ENCODE data around the gene UQCRH.

UQCRH gene

DNA sequence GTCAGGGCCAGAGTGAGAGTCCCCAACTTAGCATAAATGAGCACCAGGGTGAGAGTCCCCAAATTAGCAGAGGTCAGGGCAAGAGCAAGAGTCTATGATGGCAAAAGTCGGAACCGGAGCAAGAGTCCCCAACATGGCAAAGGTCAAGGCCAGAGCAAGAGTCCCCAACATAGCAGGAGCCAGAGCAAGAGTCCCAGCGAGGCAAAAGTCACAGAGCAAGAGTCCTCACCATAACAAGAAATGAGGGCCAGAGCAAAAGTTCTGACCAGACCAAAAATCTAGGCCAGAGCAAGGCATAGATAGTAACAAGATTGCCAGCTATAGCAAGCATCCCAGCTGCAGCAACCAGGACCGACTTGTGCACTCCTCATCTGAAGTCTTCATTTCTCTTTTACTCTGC, 40.2 kb downstream of the UQCRH start:
- no peak overlapping the region for H3K4me3 ChIP-seq (ENCODE audit: low read length in 2 of 2)
- DNase-seq (ENCODE audit: low spot score) = no peak
- H3K4me2 ChIP-seq (ENCODE audit: insufficient read depth, low read length, poor library complexity, severe bottlenecking) = no peak overlapping the region
- no peak overlapping the region for H2AK5ac ChIP-seq (ENCODE audit: low read depth, low read length)
- H3K18ac ChIP-seq (ENCODE audit: low read length) = no peak overlapping the region
- no peak overlapping the region for H4K8ac ChIP-seq (ENCODE audit: low read depth, low read length)
- H2AFZ ChIP-seq (ENCODE audit: low read length) = no peak overlapping the region
- H4K91ac ChIP-seq (ENCODE audit: low read depth, low read length, poor library complexity) = no peak overlapping the region
- no peak overlapping the region for H2BK120ac ChIP-seq (ENCODE audit: low read depth, low read length)
- H3K4ac ChIP-seq (ENCODE audit: low read length) = no peak overlapping the region
- H2BK12ac ChIP-seq (ENCODE audit: low read length) = no peak overlapping the region
- H3K23ac ChIP-seq (ENCODE audit: low read depth, low read length, poor library complexity) = no peak overlapping the region
- H3K27ac ChIP-seq (replicated peaks; ENCODE audit: low read length) = no peak overlapping the region
- peaks cover 7% of the 10 kb centered on the region for H3K79me1 ChIP-seq (ENCODE audit: low read depth, low read length)
- no peak overlapping the region for H2BK5ac ChIP-seq (ENCODE audit: low read length)
- H3K9ac ChIP-seq (ENCODE audit: low read depth, low read length, poor library complexity) = no peak overlapping the region
- no peak overlapping the region for H2BK15ac ChIP-seq (ENCODE audit: low read length)
- no peaks in the 10 kb centered on the region for H3K9me3 ChIP-seq (replicated peaks in 1 of 2; ENCODE audit: control insufficient read depth in 2 of 2, insufficient read depth in 1 of 2, low read depth in 1 of 2, low read length in 2 of 2)
- H3K27me3 ChIP-seq (ENCODE audit: control insufficient read depth in 3 of 3, insufficient read depth in 3 of 3, low read depth in 1 of 3, low read length in 3 of 3) = no peaks in the 10 kb centered on the region
- no peak overlapping the region for H3K14ac ChIP-seq (ENCODE audit: low read length)
- peaks cover 31 to 61% of the 10 kb centered on the region in 2 donors for H3K36me3 ChIP-seq (replicated peaks in 1 of 2; ENCODE audit: control insufficient read depth in 2 of 2, insufficient read depth in 2 of 2, low read length in 2 of 2)
- H3K4me1 ChIP-seq (ENCODE audit: control insufficient read depth in 2 of 2, insufficient read depth in 1 of 2, low read depth in 1 of 2, low read length in 2 of 2) = peaks cover 0 to 8% of the 10 kb centered on the region in 2 donors
- WGBS, 2 donors (ENCODE audit: extremely low coverage in 2 of 2, insufficient read length in 2 of 2, insufficient replicate concordance in 1 of 2) = no CpG with 5 or more reads among the region's 4 CpGs

GRCh38 chr1:46344481-46344880, 41.0 kb downstream of the UQCRH start:
- no peak for DNase-seq (ENCODE audit: low spot score)
- H3K4me3 ChIP-seq (ENCODE audit: low read length in 2 of 2) = no peak overlapping the region
- H3K9me3 ChIP-seq (replicated peaks in 1 of 2; ENCODE audit: control insufficient read depth in 2 of 2, insufficient read depth in 1 of 2, low read depth in 1 of 2, low read length in 2 of 2) = no peaks in the 10 kb centered on the region
- no peak overlapping the region for H2BK5ac ChIP-seq (ENCODE audit: low read length)
- H2BK12ac ChIP-seq (ENCODE audit: low read length) = no peak overlapping the region
- peaks cover 33 to 66% of the 10 kb centered on the region in 2 donors for H3K36me3 ChIP-seq (replicated peaks in 1 of 2; ENCODE audit: control insufficient read depth in 2 of 2, insufficient read depth in 2 of 2, low read length in 2 of 2)
- no peak overlapping the region for H2BK120ac ChIP-seq (ENCODE audit: low read depth, low read length)
- H3K9ac ChIP-seq (ENCODE audit: low read depth, low read length, poor library complexity) = no peak overlapping the region
- H2BK15ac ChIP-seq (ENCODE audit: low read length) = no peak overlapping the region
- H3K4ac ChIP-seq (ENCODE audit: low read length) = no peak overlapping the region
- no peak overlapping the region for H3K14ac ChIP-seq (ENCODE audit: low read length)
- H3K79me1 ChIP-seq (ENCODE audit: low read depth, low read length) = peaks cover 7% of the 10 kb centered on the region
- H3K4me1 ChIP-seq (ENCODE audit: control insufficient read depth in 2 of 2, insufficient read depth in 1 of 2, low read depth in 1 of 2, low read length in 2 of 2) = peaks cover 0 to 8% of the 10 kb centered on the region in 2 donors
- no peak overlapping the region for H2AFZ ChIP-seq (ENCODE audit: low read length)
- no peaks in the 10 kb centered on the region for H3K27me3 ChIP-seq (ENCODE audit: control insufficient read depth in 3 of 3, insufficient read depth in 3 of 3, low read depth in 1 of 3, low read length in 3 of 3)
- no CpG with 5 or more reads among the region's 3 CpGs for WGBS, 2 donors (ENCODE audit: extremely low coverage in 2 of 2, insufficient read length in 2 of 2, insufficient replicate concordance in 1 of 2)
- H4K91ac ChIP-seq (ENCODE audit: low read depth, low read length, poor library complexity) = no peak overlapping the region
- H4K8ac ChIP-seq (ENCODE audit: low read depth, low read length) = no peak overlapping the region
- H3K18ac ChIP-seq (ENCODE audit: low read length) = no peak overlapping the region
- no peak overlapping the region for H3K4me2 ChIP-seq (ENCODE audit: insufficient read depth, low read length, poor library complexity, severe bottlenecking)
- H2AK5ac ChIP-seq (ENCODE audit: low read depth, low read length) = no peak overlapping the region
- no peak overlapping the region for H3K23ac ChIP-seq (ENCODE audit: low read depth, low read length, poor library complexity)
- H3K27ac ChIP-seq (replicated peaks; ENCODE audit: low read length) = no peak overlapping the region

- H3K27me3 ChIP-seq (ENCODE audit: control insufficient read depth in 3 of 3, insufficient read depth in 3 of 3, low read depth in 1 of 3, low read length in 3 of 3) = no peaks in the 10 kb centered on the region
- H2BK15ac ChIP-seq (ENCODE audit: low read length) = no peak overlapping the region
- no peak overlapping the region for H3K27ac ChIP-seq (replicated peaks; ENCODE audit: low read length)
- no peak overlapping the region for H3K4me3 ChIP-seq (ENCODE audit: low read length in 2 of 2)
- no peak overlapping the region for H3K9ac ChIP-seq (ENCODE audit: low read depth, low read length, poor library complexity)
- no peak overlapping the region for H3K14ac ChIP-seq (ENCODE audit: low read length)
- H2BK120ac ChIP-seq (ENCODE audit: low read depth, low read length) = no peak overlapping the region
- H3K4me2 ChIP-seq (ENCODE audit: insufficient read depth, low read length, poor library complexity, severe bottlenecking) = no peak overlapping the region
- peaks cover 7% of the 10 kb centered on the region for H3K79me1 ChIP-seq (ENCODE audit: low read depth, low read length)
- no peak overlapping the region for H2BK5ac ChIP-seq (ENCODE audit: low read length)
- H3K9me3 ChIP-seq (replicated peaks in 1 of 2; ENCODE audit: control insufficient read depth in 2 of 2, insufficient read depth in 1 of 2, low read depth in 1 of 2, low read length in 2 of 2) = no peaks in the 10 kb centered on the region
- H3K4ac ChIP-seq (ENCODE audit: low read length) = no peak overlapping the region
- peaks cover 34 to 74% of the 10 kb centered on the region in 2 donors for H3K36me3 ChIP-seq (replicated peaks in 1 of 2; ENCODE audit: control insufficient read depth in 2 of 2, insufficient read depth in 2 of 2, low read length in 2 of 2)
- no peak overlapping the region for H4K8ac ChIP-seq (ENCODE audit: low read depth, low read length)
- no peak overlapping the region for H2AK5ac ChIP-seq (ENCODE audit: low read depth, low read length)
- no peak overlapping the region for H2BK12ac ChIP-seq (ENCODE audit: low read length)
- no peak overlapping the region for H3K23ac ChIP-seq (ENCODE audit: low read depth, low read length, poor library complexity)
- H4K91ac ChIP-seq (ENCODE audit: low read depth, low read length, poor library complexity) = no peak overlapping the region
- no peak overlapping the region for H2AFZ ChIP-seq (ENCODE audit: low read length)
- peaks cover 0 to 4% of the 10 kb centered on the region in 2 donors for H3K4me1 ChIP-seq (ENCODE audit: control insufficient read depth in 2 of 2, insufficient read depth in 1 of 2, low read depth in 1 of 2, low read length in 2 of 2)
- H3K18ac ChIP-seq (ENCODE audit: low read length) = no peak overlapping the region
- DNase-seq (ENCODE audit: low spot score) = no peak
Observed at GRCh38 chr1:46345281-46345680, 41.8 kb downstream of the UQCRH start.

DNA sequence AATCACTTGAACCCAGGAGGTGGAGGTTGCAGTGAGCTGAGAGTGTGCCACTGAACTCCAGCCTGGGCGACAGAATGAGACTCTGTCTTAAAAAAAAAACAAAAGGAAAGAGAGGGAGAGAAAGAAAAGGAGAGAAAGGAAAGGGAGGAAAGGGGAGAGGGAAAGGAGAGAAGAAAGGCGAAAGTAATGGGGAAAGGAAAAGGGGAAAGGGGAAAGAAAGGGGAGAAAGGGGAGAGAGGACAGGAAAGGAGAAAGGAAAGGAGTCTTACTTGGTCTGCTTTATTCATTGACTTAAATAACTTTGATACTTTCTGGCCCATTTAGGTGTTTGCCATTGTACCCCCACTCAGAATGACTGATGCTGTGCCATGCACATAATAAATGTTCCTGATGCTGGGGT, 48.9 kb downstream of the UQCRH start:
- no peaks in the 10 kb centered on the region for H3K4me1 ChIP-seq (ENCODE audit: control insufficient read depth in 2 of 2, insufficient read depth in 1 of 2, low read depth in 1 of 2, low read length in 2 of 2)
- no peaks in the 10 kb centered on the region for H3K79me1 ChIP-seq (ENCODE audit: low read depth, low read length)
- 100% methylated on average over 1 of the region's 2 CpGs; no CpG with 5 or more reads in 1 of the 2 donors for WGBS, 2 donors (ENCODE audit: extremely low coverage in 2 of 2, insufficient read length in 2 of 2, insufficient replicate concordance in 1 of 2)

More for the DNA sequence above, 48.9 kb downstream of the UQCRH start:
- Histone ChIP-seq H3K27me3 (ENCODE audit: control insufficient read depth in 3 of 3, insufficient read depth in 3 of 3, low read depth in 1 of 3, low read length in 3 of 3) (no peaks in the 10 kb centered on the region), H2BK120ac (ENCODE audit: low read depth, low read length) (no peak overlapping the region), H4K8ac (ENCODE audit: low read depth, low read length) (no peak overlapping the region), H4K91ac (ENCODE audit: low read depth, low read length, poor library complexity) (no peak overlapping the region), H2BK5ac (ENCODE audit: low read length) (no peak overlapping the region), H3K27ac (replicated peaks; ENCODE audit: low read length) (no peak overlapping the region), H3K9ac (ENCODE audit: low read depth, low read length, poor library complexity) (no peak overlapping the region), H3K18ac (ENCODE audit: low read length) (no peak overlapping the region), H3K4me2 (ENCODE audit: insufficient read depth, low read length, poor library complexity, severe bottlenecking) (no peak overlapping the region), H3K14ac (ENCODE audit: low read length) (no peak overlapping the region), H2BK12ac (ENCODE audit: low read length) (no peak overlapping the region), H3K36me3 (replicated peaks in 1 of 2; ENCODE audit: control insufficient read depth in 2 of 2, insufficient read depth in 2 of 2, low read length in 2 of 2) (peaks cover 22 to 82% of the 10 kb centered on the region in 2 donors), H3K9me3 (replicated peaks in 1 of 2; ENCODE audit: control insufficient read depth in 2 of 2, insufficient read depth in 1 of 2, low read depth in 1 of 2, low read length in 2 of 2) (peaks cover 0 to 4% of the 10 kb centered on the region in 2 donors), H3K4me3 (ENCODE audit: low read length in 2 of 2) (no peak overlapping the region), H2AFZ (ENCODE audit: low read length) (no peak overlapping the region), H2BK15ac (ENCODE audit: low read length) (no peak overlapping the region), H3K23ac (ENCODE audit: low read depth, low read length, poor library complexity) (no peak overlapping the region), H3K4ac (ENCODE audit: low read length) (no peak overlapping the region), H2AK5ac (ENCODE audit: low read depth, low read length) (no peak overlapping the region)
- no peak for DNase-seq (ENCODE audit: low spot score)
